Kidney epithelial cell (primary cell): ENCODE measurements around the gene EXOSC7. TPM values are rescaled to one million over a fixed set of nuclear protein-coding genes. Genes with fewer than 3 reads are reported as not detected.

Experiments used
- DNase-seq: peaks from one replicate; pipeline ENCODE4 v3.0.0-alpha.2; 2010; ENCODE audit warnings: low read depth
- H3K27me3 ChIP-seq: 2 replicates; pipeline ENCODE4 v1.6.0; 2011; ENCODE audit warnings: low read length; ENCODE audit not compliant: control insufficient read depth, insufficient read depth
- H3K36me3 ChIP-seq: 2 replicates; pipeline ENCODE4 v1.5.1; 2011; ENCODE audit warnings: low read length; ENCODE audit not compliant: control insufficient read depth, insufficient read depth
- H3K4me3 ChIP-seq: 2 replicates; pipeline ENCODE4 v1.5.1; 2011; ENCODE audit warnings: low read depth, mild to moderate bottlenecking, control low read depth, low read length
- CTCF ChIP-seq: IDR thresholded peaks from 2 replicates; pipeline ENCODE4 v1.5.1; 2011; ENCODE audit warnings: mild to moderate bottlenecking, moderate library complexity, low read length, control low read depth, inconsistent platforms; ENCODE audit not compliant: insufficient read depth, poor library complexity, severe bottlenecking
- total RNA-seq: library from RNA; depleted of rRNA; stranded (reverse); fragments of >200 nt; gene quantifications from 2 replicates; pipeline ENCODE4 v1.2.3, GENCODE V29; 2015

The EXOSC7 gene
- total RNA-seq, 1 donor from 2014 or later = 64.8 TPM

- Histone ChIP-seq H3K27me3 (no peaks in the 10 kb centered on the region), H3K4me3 (no peak overlapping the region), H3K36me3 (no peaks in the 10 kb centered on the region)
- DNase-seq = no peak
- no peak for TF ChIP-seq CTCF
Observed at GRCh38 chr3:45003406-45003805, 27.4 kb downstream of the EXOSC7 start.

GRCh38 chr3:45003859-45004258, 27.8 kb downstream of the EXOSC7 start:
- no peak for TF ChIP-seq CTCF
- no peak for DNase-seq
- H3K36me3 ChIP-seq = no peaks in the 10 kb centered on the region

GRCh38 chr3:45007091-45007490, 31.0 kb downstream of the EXOSC7 start:
- DNase-seq = no peak
- no peak overlapping the region for H3K4me3 ChIP-seq
- no peaks in the 10 kb centered on the region for H3K27me3 ChIP-seq
- no peak for TF ChIP-seq CTCF
- no peaks in the 10 kb centered on the region for H3K36me3 ChIP-seq

More at GRCh38 chr3:45003859-45004258, 27.8 kb downstream of the EXOSC7 start:
- Histone ChIP-seq H3K27me3 (no peaks in the 10 kb centered on the region), H3K4me3 (no peak overlapping the region)

GRCh38 chr3:45008117-45008516, 32.1 kb downstream of the EXOSC7 start:
- no peak for TF ChIP-seq CTCF
- H3K36me3 ChIP-seq = no peaks in the 10 kb centered on the region
- DNase-seq = no peak
- no peaks in the 10 kb centered on the region for H3K27me3 ChIP-seq
- no peak overlapping the region for H3K4me3 ChIP-seq

- H3K27me3 ChIP-seq = no peaks in the 10 kb centered on the region
- H3K36me3 ChIP-seq = no peaks in the 10 kb centered on the region
- no peak for DNase-seq
- TF ChIP-seq CTCF = no peak
- no peak overlapping the region for H3K4me3 ChIP-seq
Observed at GRCh38 chr3:45009868-45010267, 33.8 kb downstream of the EXOSC7 start.

GRCh38 chr3:45010811-45011333, 34.8 kb downstream of the EXOSC7 start:
- H3K4me3 ChIP-seq = no peak overlapping the region
- TF ChIP-seq CTCF = no peak
- H3K36me3 ChIP-seq = no peaks in the 10 kb centered on the region
- peak; percentile 86 for DNase-seq
- H3K27me3 ChIP-seq = no peaks in the 10 kb centered on the region
